SK-N-SH treated with all-trans-retinoic acid at 6 μM for 48 hours (cell line): ENCODE data around the gene SIRPB2.

Experiments
- GLIS3 ChIP-seq: fragments of 250-450 bp; sonication (Bioruptor Pico); IDR thresholded peaks from 2 replicates; pipeline ENCODE4 v1.5.0; 2020; ENCODE audit warnings: mild to moderate bottlenecking, moderate library complexity
- ZFP3 ChIP-seq: fragments of 250-450 bp; sonication (Bioruptor Pico); IDR thresholded peaks from 2 replicates; pipeline ENCODE4 v1.5.0; 2020; ENCODE audit warnings: mild to moderate bottlenecking, moderate library complexity
- ZFP30 ChIP-seq: fragments of 450-650 bp; formaldehyde crosslinking; IDR thresholded peaks from 2 replicates; pipeline ENCODE4 v1.5.0; 2022; ENCODE audit warnings: mild to moderate bottlenecking, moderate library complexity
- ZNF565 ChIP-seq: fragments of 450-650 bp; formaldehyde crosslinking; conservative IDR thresholded peaks from 2 replicates; pipeline ENCODE4 v1.5.0; 2020; ENCODE audit warnings: low read depth, mild to moderate bottlenecking, moderate library complexity
- ZNF70 ChIP-seq: fragments of 450-650 bp; formaldehyde crosslinking; IDR thresholded peaks from 2 replicates; pipeline ENCODE4 v1.5.0; 2020; ENCODE audit warnings: mild to moderate bottlenecking, moderate library complexity
- TF ChIP-seq, protein P1 (sequence below): fragments of 250-450 bp; sonication (Bioruptor Pico); IDR thresholded peaks from 2 replicates; pipeline ENCODE4 v1.5.1; 2020; ENCODE audit warnings: low read depth, mild to moderate bottlenecking, moderate library complexity

GRCh38 chr20:1489764-1490436 lies 1.3 kb downstream of the SIRPB2 start:
- no peak for TF ChIP-seq GLIS3 (CRISPR knock-in tag)
- no peak for TF ChIP-seq ZFP3 (CRISPR knock-in tag)
- no peak for TF ChIP-seq ZFP30
- no peak for TF ChIP-seq ZNF70 (CRISPR knock-in tag)
- TF ChIP-seq, protein P1, sequence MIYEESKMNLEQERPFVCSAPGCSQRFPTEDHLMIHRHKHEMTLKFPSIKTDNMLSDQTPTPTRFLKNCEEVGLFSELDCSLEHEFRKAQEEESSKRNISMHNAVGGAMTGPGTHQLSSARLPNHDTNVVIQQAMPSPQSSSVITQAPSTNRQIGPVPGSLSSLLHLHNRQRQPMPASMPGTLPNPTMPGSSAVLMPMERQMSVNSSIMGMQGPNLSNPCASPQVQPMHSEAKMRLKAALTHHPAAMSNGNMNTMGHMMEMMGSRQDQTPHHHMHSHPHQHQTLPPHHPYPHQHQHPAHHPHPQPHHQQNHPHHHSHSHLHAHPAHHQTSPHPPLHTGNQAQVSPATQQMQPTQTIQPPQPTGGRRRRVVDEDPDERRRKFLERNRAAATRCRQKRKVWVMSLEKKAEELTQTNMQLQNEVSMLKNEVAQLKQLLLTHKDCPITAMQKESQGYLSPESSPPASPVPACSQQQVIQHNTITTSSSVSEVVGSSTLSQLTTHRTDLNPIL (CRISPR knock-in tag), result no peak
- TF ChIP-seq ZNF565, result no peak
